Measurements from ENCODE around the gene RPL22L1.

- TF ChIP-seq EZH2 (IDR thresholded peaks at IDR 0.05; ENCODE audit: borderline replicate concordance) = no peak
- TF ChIP-seq, protein P1, sequence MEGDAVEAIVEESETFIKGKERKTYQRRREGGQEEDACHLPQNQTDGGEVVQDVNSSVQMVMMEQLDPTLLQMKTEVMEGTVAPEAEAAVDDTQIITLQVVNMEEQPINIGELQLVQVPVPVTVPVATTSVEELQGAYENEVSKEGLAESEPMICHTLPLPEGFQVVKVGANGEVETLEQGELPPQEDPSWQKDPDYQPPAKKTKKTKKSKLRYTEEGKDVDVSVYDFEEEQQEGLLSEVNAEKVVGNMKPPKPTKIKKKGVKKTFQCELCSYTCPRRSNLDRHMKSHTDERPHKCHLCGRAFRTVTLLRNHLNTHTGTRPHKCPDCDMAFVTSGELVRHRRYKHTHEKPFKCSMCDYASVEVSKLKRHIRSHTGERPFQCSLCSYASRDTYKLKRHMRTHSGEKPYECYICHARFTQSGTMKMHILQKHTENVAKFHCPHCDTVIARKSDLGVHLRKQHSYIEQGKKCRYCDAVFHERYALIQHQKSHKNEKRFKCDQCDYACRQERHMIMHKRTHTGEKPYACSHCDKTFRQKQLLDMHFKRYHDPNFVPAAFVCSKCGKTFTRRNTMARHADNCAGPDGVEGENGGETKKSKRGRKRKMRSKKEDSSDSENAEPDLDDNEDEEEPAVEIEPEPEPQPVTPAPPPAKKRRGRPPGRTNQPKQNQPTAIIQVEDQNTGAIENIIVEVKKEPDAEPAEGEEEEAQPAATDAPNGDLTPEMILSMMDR (IDR thresholded peaks at IDR 0.05; ENCODE audit: poor library complexity) = no peak
Observed at GRCh38 chr3:170864525-170865208, 5.3 kb downstream of the RPL22L1 start.
